Esophagus muscularis mucosa (tissue), 4 donors: Measurements from ENCODE around the gene FIS1. TPM values are rescaled to one million over a fixed set of nuclear protein-coding genes. Genes with fewer than 3 reads are reported as not detected.

Experiments used
- DNase-seq: peaks from one replicate; pipeline ENCODE4 v3.0.0-alpha.2; 2017; ENCODE audit errors: extremely low spot score
- H3K27ac ChIP-seq, 4 donors: fragments of 200-600 bp; sonication (generic); replicated peaks in 1 of 4; 1 replicate in 3 of 4; 2 replicates in 1 of 4; pipeline ENCODE4 v1.5.1; 2016 to 2019; ENCODE audit warnings: mild to moderate bottlenecking in 1 of 4
- H3K27me3 ChIP-seq, 4 donors: fragments of 200-600 bp; sonication (generic); one replicate each; pipeline versions ENCODE4 v1.5.1 to v1.6.0; 2016 to 2019
- H3K36me3 ChIP-seq, 4 donors: fragments of 200-600 bp; sonication (generic); one replicate each; pipeline ENCODE4 v1.5.1; 2016 to 2019
- H3K4me1 ChIP-seq, 4 donors: fragments of 200-600 bp; sonication (generic); one replicate each; pipeline ENCODE4 v1.5.1; 2016 to 2019
- H3K4me3 ChIP-seq, 4 donors: fragments of 200-600 bp; sonication (generic); 1 replicate in 2 of 4; 2 replicates in 2 of 4; pipeline ENCODE4 v1.5.1; 2016 to 2019; ENCODE audit warnings: mild to moderate bottlenecking in 4 of 4, moderate library complexity in 1 of 4
- H3K9me3 ChIP-seq, 4 donors: fragments of 200-600 bp; sonication (generic); 1 replicate in 3 of 4; 2 replicates in 1 of 4; pipeline ENCODE4 v1.5.1; 2016 to 2019
- CTCF ChIP-seq, 3 experiments: fragments of 200-600 bp in 2 of 3; fragments of 450-650 bp in 1 of 3; sonication (generic) in 2 of 3; IDR thresholded peaks; one replicate each; pipeline ENCODE4 v1.5.1; 2017 to 2019; ENCODE audit warnings: antibody characterized with exemption in 3 of 3, mild to moderate bottlenecking in 2 of 3, moderate library complexity in 1 of 3
- EP300 ChIP-seq: sonication (generic); formaldehyde crosslinking; IDR thresholded peaks from one replicate; pipeline ENCODE4 v1.6.1; 2017; ENCODE audit warnings: antibody characterized with exemption
- POLR2A ChIP-seq: fragments of 450-650 bp; IDR thresholded peaks from one replicate; pipeline ENCODE4 v1.6.1; 2017; ENCODE audit warnings: antibody characterized with exemption, moderate library complexity, mild to moderate bottlenecking, low read depth
- POLR2AphosphoS5 ChIP-seq, 2 donors: sonication (generic); formaldehyde crosslinking; IDR thresholded peaks; one replicate each; pipeline ENCODE4 v1.6.1; 2017; ENCODE audit warnings: antibody characterized with exemption in 2 of 2
- WGBS: methylation state at CpG from one replicate; pipeline ENCODE4 v1.1.5; 2018; 5-methylcytosine and 5-hydroxymethylcytosine counted together
- intact Hi-C: fragments of 100-400 bp; cut with DNase I; formaldehyde crosslinking; loops from one replicate; pipeline ENCODE4 v1.15.1; 2023
- total RNA-seq, 4 donors: library from RNA; depleted of rRNA; stranded (reverse); fragments of >200 nt; gene quantifications; one replicate each; pipeline versions ENCODE4 v1.1.0 to v1.2.1, GENCODE V29; 2016

Gene FIS1
- total RNA-seq, 4 donors from 2014 or later: 216 to 310 (median 295) TPM

GRCh38 chr7:101251871-101252659 is 7.2 kb upstream of the FIS1 start:
- Histone ChIP-seq H3K36me3 (peaks cover 0 to 29% (median 20%) of the 10 kb centered on the region in 4 donors), H3K4me3 (peak overlapping the region; percentile 69 to 86 (median 76)), H3K9me3 (no peaks in the 10 kb centered on the region), H3K27me3 (peaks cover 0 to 6% (median 0%) of the 10 kb centered on the region in 4 donors), H3K27ac (peak overlapping the region; percentile 71 to 81 (median 74)), H3K4me1 (peaks cover 16 to 24% (median 20%) of the 10 kb centered on the region in 4 donors)
- DNase-seq: peak; percentile 98
- TF ChIP-seq POLR2AphosphoS5 (IDR thresholded peaks at IDR 0.05) (peak; percentile 79 to 82), POLR2A (no peak), CTCF (IDR thresholded peaks at IDR 0.05) (peak in 1 of 3 experiments; percentile 17)
- under 1% methylated on average over 28 of the region's 55 CpGs for WGBS
- intact Hi-C loops: no loop called here

- intact Hi-C loops: no loop called here
These were observed 5.4 kb upstream of the FIS1 start for GRCh38 chr7:101250324-101250723.

GRCh38 chr7:101248276-101248675 is 3.4 kb upstream of the FIS1 start:
- H3K27ac ChIP-seq: no peak overlapping the region
- H3K9me3 ChIP-seq: no peaks in the 10 kb centered on the region
- no peaks in the 10 kb centered on the region for H3K27me3 ChIP-seq
- peaks cover 36 to 53% (median 48%) of the 10 kb centered on the region in 4 donors for H3K4me1 ChIP-seq
- H3K4me3 ChIP-seq: no peak overlapping the region
- H3K36me3 ChIP-seq: peaks cover 0 to 31% (median 21%) of the 10 kb centered on the region in 4 donors
- DNase-seq: no peak
- intact Hi-C loops: no loop called here
- TF ChIP-seq EP300: no peak
- TF ChIP-seq POLR2AphosphoS5 (IDR thresholded peaks at IDR 0.05): no peak
- TF ChIP-seq POLR2A: no peak
- TF ChIP-seq CTCF (IDR thresholded peaks at IDR 0.05): no peak
- WGBS: 94% methylated on average over 5 of the region's 5 CpGs

More at GRCh38 chr7:101250324-101250723, 5.4 kb upstream of the FIS1 start:
- Histone ChIP-seq H3K27ac (no peak overlapping the region), H3K4me3 (no peak overlapping the region), H3K36me3 (peaks cover 0 to 31% (median 21%) of the 10 kb centered on the region in 4 donors), H3K9me3 (no peaks in the 10 kb centered on the region), H3K4me1 (peaks cover 26 to 39% (median 35%) of the 10 kb centered on the region in 4 donors), H3K27me3 (no peaks in the 10 kb centered on the region)
- TF ChIP-seq POLR2A (no peak), EP300 (no peak), CTCF (IDR thresholded peaks at IDR 0.05) (no peak), POLR2AphosphoS5 (IDR thresholded peaks at IDR 0.05) (no peak)
- 99% methylated on average over 3 of the region's 3 CpGs for WGBS
- DNase-seq: no peak

- H3K4me1 ChIP-seq: peaks cover 44 to 55% (median 55%) of the 10 kb centered on the region in 4 donors
- H3K9me3 ChIP-seq: no peaks in the 10 kb centered on the region
- DNase-seq: no peak
- peak overlapping the region; percentile 59 to 90 (median 75) for H3K4me3 ChIP-seq
- no peaks in the 10 kb centered on the region for H3K27me3 ChIP-seq
- intact Hi-C loops: loop anchor here (2.0 kb wide), 1 partner anchor 28 kb away; the partner anchor contains the start of gene PLOD3
- TF ChIP-seq CTCF (IDR thresholded peaks at IDR 0.05) (no peak), POLR2A (no peak), POLR2AphosphoS5 (IDR thresholded peaks at IDR 0.05) (no peak), EP300 (no peak)
- WGBS: 38% methylated on average over 22 of the region's 32 CpGs
- H3K36me3 ChIP-seq: peaks cover 0 to 37% (median 28%) of the 10 kb centered on the region in 4 donors
- H3K27ac ChIP-seq: peak overlapping the region; percentile 87 to 98 (median 97)
These were observed 327 bp upstream of the FIS1 start for GRCh38 chr7:101245147-101245668.
